GM19351 (cell line): ENCODE measurements around the gene RAPGEF5.

Experiments
- ATAC-seq: cut with Tn5 transposase; IDR thresholded peaks from one replicate; pipeline ENCODE4 v1.9.1; 2021; ENCODE audit warnings: mild to moderate bottlenecking, moderate library complexity; ENCODE audit not compliant: unreplicated experiment

Gene RAPGEF5

DNA sequence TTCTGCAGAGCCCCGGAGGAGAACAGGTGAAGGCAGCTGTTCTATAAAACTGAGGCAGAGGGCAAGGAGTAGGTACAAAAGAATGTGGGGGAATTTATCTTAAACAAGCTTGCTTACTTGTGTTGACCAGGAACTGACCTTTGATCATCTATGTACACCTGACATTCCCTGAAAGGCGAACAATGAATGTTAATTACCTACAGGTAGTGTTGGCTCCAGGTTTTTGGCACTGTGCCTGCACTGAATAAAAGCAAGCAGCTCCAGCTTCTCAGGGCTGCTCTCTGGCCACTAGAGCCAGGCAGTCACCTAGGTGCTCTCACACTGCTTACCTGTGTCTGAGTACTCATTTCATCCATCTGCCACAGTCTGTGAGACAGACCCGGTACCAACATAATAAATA lies 87.0 kb downstream of the RAPGEF5 start:
- no peak for ATAC-seq

- no peak for ATAC-seq
These were observed 88.0 kb downstream of the RAPGEF5 start for GRCh38 chr7:22268884-22269421.

- ATAC-seq, result no peak
These were observed 88.9 kb downstream of the RAPGEF5 start for GRCh38 chr7:22267930-22268615.

DNA sequence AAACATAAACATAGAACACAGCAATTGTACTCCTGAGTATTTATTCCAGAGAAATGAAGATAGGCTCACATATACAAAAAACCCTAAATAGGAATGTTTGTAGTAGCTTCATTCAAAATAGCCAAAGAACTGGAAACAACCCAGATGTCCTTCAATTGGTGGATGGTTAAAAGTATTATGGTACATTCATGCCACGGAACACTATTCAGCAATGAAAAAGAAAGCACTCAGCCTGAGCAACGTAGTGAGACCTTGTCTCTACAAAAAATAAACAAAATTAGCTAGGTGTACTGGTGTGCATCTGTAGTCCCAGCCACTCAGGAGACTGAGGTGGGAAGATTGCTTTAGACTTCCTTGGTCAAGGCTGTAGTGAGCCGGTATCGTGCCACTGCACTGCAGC lies 94.4 kb downstream of the RAPGEF5 start:
- ATAC-seq, result no peak

- ATAC-seq, result no peak
These were observed 100.3 kb downstream of the RAPGEF5 start for GRCh38 chr7:22256541-22257096.

- ATAC-seq, result no peak
These were observed 101.1 kb downstream of the RAPGEF5 start for GRCh38 chr7:22255834-22256233.

GRCh38 chr7:22255342-22255741 lies 101.6 kb downstream of the RAPGEF5 start:
- ATAC-seq, result no peak

GRCh38 chr7:22252936-22253536 lies 103.9 kb downstream of the RAPGEF5 start:
- ATAC-seq, result no peak

DNA sequence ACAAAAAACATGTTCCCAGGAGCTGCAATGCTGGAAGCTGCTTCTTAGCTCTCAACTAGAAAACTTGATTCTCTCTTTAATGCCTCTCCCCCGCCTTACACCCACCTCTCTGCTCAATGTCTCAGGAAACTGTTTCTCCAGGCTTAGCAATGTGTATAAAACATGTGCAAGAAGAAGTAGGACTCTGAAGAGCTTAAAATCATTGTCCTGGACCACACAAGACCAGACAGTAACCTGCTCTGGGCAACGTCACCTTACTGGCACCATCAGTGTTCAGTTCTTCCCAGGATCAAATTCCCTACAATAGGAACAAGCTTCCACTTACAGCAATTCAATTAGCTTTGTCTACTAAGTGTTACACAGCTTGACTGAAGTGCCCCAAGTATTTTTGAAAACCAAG lies 104.9 kb downstream of the RAPGEF5 start:
- ATAC-seq, result no peak

DNA sequence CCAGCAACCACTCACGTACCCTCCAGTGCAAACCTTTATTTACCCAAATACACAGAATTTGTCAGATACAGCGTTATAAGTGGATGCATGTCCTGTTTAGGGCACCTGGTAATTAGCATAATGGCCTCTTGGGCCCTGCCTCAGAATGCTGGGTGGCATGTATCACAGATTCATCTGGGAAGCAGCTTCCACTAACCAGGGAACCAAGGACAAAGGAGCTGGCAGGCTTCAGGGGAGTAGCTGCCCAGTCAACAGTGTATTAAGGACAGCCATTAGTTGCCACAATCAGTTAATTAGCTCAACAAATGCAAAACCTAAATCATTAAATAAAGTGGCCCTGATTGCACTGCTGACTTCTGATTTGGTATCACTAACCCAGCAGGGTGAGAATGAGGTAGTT lies 105.7 kb downstream of the RAPGEF5 start:
- ATAC-seq, result no peak

DNA sequence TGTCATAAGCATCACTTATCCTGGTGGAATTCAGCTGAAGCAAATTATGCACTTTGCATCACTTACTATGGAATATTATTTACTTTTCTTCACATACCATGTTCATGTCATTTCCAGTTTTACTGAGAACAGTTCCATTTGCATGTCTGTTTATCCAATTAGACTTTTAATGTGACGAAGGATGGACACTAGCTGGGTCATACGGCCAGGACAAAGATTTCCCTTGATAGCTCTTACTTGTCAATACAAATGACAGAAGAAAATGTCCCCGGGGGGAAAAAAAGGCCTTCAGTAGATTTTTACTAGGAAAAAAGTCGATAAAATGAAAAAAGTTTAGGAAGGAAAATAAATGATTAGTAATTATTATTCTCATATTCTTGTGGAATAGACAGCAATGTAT lies 106.6 kb downstream of the RAPGEF5 start:
- ATAC-seq, result no peak

- ATAC-seq, result no peak
These were observed 108.7 kb downstream of the RAPGEF5 start for GRCh38 chr7:22248111-22248809.

- no peak for ATAC-seq
These were observed 115.1 kb downstream of the RAPGEF5 start for GRCh38 chr7:22241805-22242390.

- no peak for ATAC-seq
These were observed 115.9 kb downstream of the RAPGEF5 start for GRCh38 chr7:22240904-22241571.

DNA sequence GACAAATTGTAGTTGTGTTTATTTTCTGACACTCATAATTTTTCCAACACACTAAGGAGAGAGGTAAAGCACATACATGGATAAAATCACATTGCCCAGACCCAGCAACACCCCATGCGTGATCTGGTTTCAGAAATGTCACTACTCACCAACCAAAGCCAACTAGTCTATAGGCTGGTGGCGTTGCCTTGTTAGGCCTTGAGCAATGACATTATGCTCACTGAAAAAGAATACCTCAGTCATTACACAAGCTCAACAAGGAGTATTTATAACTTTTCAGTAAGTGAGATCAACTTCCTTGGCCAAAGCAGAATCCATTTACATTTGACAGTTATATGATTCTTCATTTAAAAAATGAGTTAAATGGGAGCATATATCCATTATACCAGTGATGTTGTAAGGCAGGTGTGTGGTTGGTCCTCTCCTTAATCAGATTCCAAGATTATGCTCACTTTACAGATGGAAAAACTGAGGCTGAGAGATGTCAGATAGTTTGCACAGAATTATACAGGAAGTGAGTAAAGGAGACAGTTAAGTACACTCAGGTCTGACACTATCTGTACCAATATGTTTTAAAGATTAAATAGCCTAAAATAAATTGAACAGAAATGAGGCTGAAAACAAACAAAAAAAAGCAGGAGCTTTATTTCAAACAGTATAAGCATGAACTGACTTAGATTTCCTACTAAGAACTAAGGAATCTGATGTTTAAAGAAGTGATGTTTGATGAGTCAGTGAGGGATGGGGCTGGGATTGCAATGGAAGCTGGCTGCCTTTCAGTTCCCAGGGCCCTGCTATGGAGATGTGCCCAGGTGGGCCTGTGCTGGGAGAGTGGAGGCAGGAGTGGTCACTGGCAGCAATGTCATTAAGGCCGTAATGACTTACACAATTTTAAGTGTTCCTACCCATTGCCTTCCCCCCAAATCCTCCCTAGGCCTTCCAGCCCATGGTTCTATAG lies 118.3 kb downstream of the RAPGEF5 start:
- ATAC-seq, result no peak

DNA sequence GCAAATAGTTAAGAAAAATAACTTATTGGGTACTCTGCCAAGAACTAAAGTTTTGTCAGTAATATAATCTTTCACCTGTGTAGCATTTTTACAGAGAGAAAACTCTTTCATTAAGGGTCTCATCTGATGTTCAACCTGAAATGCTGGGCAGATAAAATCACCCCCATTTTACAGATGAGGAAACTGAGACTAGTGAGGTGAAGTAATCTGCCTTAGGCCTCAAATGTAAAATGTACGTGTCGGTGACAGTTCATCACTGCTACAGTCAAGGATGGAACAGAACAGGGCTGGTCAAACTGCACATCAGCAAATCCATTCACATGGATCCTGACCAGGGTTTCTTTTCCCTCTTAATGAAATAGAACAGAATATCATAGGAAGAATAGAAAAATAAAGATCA lies 121.8 kb downstream of the RAPGEF5 start:
- ATAC-seq, result no peak

DNA sequence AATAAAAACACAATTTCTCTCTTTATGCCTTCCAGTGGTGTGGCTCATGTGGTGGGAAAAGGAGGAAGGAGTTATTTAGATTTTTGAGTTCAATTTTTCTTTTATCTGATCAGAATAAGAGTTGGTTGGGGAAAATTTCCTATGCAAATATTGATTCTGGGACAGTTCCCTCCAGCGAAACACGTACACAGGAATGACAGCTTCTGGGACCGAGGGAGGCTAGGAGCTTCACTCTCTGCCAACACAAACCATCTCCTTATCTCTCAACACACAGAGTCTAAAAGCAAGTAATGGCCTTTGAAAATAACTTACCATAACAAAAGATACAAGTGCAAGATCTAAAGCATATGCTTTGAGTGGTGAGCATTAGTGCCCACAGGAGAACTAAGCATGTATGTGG lies 122.7 kb downstream of the RAPGEF5 start:
- no peak for ATAC-seq

GRCh38 chr7:22231806-22232205 lies 125.1 kb downstream of the RAPGEF5 start:
- ATAC-seq, result no peak

GRCh38 chr7:22231141-22231540 lies 125.8 kb downstream of the RAPGEF5 start:
- ATAC-seq, result no peak

DNA sequence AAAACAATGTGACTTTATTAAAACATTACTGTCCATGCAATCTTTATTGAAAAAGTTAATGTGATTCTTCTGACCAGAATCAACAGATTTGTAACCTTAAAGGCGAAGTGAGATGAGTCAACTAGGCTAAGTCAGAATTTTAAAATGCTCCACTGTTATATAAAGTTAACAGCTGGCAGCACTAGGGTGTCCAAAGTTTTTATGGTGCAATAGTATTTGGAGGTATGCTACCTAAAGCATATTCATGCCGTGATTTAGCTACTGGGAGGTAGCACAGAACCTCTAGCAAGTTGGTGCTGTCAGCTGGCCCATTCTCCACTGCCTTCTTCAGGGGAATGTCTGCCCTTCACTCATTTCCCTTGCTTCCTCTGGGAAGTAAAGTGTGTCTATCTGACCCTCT lies 126.7 kb downstream of the RAPGEF5 start:
- no peak for ATAC-seq
